ENCODE results near the gene PRCD.

DNA sequence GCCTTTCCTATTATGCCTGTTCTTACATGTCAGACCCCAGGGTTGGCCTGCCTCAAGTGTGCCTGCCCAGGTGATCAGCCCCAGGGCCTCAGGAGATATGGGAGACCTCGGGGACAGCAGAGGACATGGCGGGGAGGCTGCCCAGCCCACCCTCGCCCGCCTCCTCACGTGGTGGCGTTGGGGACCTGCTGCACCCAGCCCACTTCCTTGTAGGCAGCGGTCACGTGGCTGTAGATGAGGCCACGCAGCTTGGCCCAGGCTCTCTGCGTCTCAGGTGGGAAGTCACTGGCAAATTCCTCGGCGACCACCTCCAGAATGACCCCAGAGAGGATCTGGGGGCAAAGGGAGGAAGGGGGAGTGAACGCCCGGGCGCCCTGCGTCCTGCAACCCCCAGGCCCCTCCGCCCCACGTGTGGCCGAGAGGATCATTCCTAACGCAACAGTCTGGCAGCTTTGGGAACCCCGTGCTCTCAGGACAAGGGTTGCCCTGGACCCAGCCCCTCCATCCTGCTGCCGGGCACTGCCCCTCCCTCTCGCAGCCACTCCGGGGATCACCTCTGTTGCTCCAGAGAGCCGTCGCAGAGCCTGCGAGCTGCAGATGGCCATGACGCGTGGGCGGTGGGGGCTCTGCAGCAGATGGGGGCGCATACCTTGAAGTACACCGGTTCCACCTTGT, 8.9 kb upstream of the PRCD start:
- no peak for TF ChIP-seq EZH2 (IDR thresholded peaks at IDR 0.05; ENCODE audit: low read length)
- TF ChIP-seq, protein P1, sequence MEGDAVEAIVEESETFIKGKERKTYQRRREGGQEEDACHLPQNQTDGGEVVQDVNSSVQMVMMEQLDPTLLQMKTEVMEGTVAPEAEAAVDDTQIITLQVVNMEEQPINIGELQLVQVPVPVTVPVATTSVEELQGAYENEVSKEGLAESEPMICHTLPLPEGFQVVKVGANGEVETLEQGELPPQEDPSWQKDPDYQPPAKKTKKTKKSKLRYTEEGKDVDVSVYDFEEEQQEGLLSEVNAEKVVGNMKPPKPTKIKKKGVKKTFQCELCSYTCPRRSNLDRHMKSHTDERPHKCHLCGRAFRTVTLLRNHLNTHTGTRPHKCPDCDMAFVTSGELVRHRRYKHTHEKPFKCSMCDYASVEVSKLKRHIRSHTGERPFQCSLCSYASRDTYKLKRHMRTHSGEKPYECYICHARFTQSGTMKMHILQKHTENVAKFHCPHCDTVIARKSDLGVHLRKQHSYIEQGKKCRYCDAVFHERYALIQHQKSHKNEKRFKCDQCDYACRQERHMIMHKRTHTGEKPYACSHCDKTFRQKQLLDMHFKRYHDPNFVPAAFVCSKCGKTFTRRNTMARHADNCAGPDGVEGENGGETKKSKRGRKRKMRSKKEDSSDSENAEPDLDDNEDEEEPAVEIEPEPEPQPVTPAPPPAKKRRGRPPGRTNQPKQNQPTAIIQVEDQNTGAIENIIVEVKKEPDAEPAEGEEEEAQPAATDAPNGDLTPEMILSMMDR (optimal IDR thresholded peaks at IDR 0.05 in 1 of 3, IDR thresholded peaks at IDR 0.05 in 1 of 3, conservative IDR thresholded peaks at IDR 0.05 in 1 of 3; ENCODE audit: extremely low read depth in 1 of 3, insufficient read depth in 2 of 3, low read length in 3 of 3), result no peak

All from keratinocyte (primary cell).